ENCODE results near the gene FOSL2.

Gene FOSL2

GRCh38 chr2:28407976-28408690, 15.5 kb downstream of the FOSL2 start:
- Histone ChIP-seq H3K4me1 (ENCODE audit: control insufficient read depth, low read depth, low read length) (no peaks in the 10 kb centered on the region), H3K18ac (ENCODE audit: low read length) (no peak overlapping the region), H3K4ac (ENCODE audit: low read depth, low read length) (no peak overlapping the region), H3K27me3 (ENCODE audit: insufficient read depth, low read length, poor library complexity) (no peaks in the 10 kb centered on the region), H2BK120ac (ENCODE audit: low read depth, low read length) (no peak overlapping the region), H4K5ac (ENCODE audit: low read length) (no peak overlapping the region), H3K79me2 (ENCODE audit: control insufficient read depth, insufficient read depth, low read length) (no peaks in the 10 kb centered on the region), H2AK5ac (ENCODE audit: low read length) (no peak overlapping the region), H4K8ac (ENCODE audit: low read depth, low read length) (no peak overlapping the region), H3K56ac (ENCODE audit: low read length) (no peak overlapping the region), H3K27ac (ENCODE audit: low read depth, low read length) (no peak overlapping the region), H3K79me1 (ENCODE audit: low read length) (no peaks in the 10 kb centered on the region), H3K9ac (ENCODE audit: low read length) (no peak overlapping the region), H3K23ac (ENCODE audit: low read length) (no peak overlapping the region), H3K4me3 (ENCODE audit: low read length) (no peak overlapping the region), H2BK15ac (replicated peaks; ENCODE audit: low read depth) (no peak overlapping the region), H3K36me3 (ENCODE audit: control insufficient read depth, insufficient read depth, low read length) (no peaks in the 10 kb centered on the region), H2BK5ac (ENCODE audit: low read length) (no peak overlapping the region), H3K4me2 (ENCODE audit: low read length) (no peak overlapping the region)
- no CpG with 5 or more reads among the region's 5 CpGs for WGBS (ENCODE audit: extremely low coverage, insufficient coverage, low lambda C conversion rate)
- DNase-seq, result no peak

- H2BK15ac ChIP-seq (replicated peaks; ENCODE audit: low read depth), result no peak overlapping the region
- H3K4me3 ChIP-seq (ENCODE audit: low read length), result no peak overlapping the region
- no peak overlapping the region for H3K27ac ChIP-seq (ENCODE audit: low read depth, low read length)
- no peaks in the 10 kb centered on the region for H3K79me2 ChIP-seq (ENCODE audit: control insufficient read depth, insufficient read depth, low read length)
- H3K18ac ChIP-seq (ENCODE audit: low read length), result no peak overlapping the region
- no peak overlapping the region for H3K23ac ChIP-seq (ENCODE audit: low read length)
- H3K9ac ChIP-seq (ENCODE audit: low read length), result no peak overlapping the region
- no CpG with 5 or more reads among the region's 26 CpGs for WGBS (ENCODE audit: extremely low coverage, insufficient coverage, low lambda C conversion rate)
- DNase-seq, result no peak
- H2AK5ac ChIP-seq (ENCODE audit: low read length), result no peak overlapping the region
- H3K56ac ChIP-seq (ENCODE audit: low read length), result no peak overlapping the region
- H2BK120ac ChIP-seq (ENCODE audit: low read depth, low read length), result no peak overlapping the region
- no peak overlapping the region for H3K4me2 ChIP-seq (ENCODE audit: low read length)
- no peak overlapping the region for H4K5ac ChIP-seq (ENCODE audit: low read length)
- no peak overlapping the region for H4K8ac ChIP-seq (ENCODE audit: low read depth, low read length)
- H2BK5ac ChIP-seq (ENCODE audit: low read length), result no peak overlapping the region
- H3K4me1 ChIP-seq (ENCODE audit: control insufficient read depth, low read depth, low read length), result no peaks in the 10 kb centered on the region
- no peaks in the 10 kb centered on the region for H3K79me1 ChIP-seq (ENCODE audit: low read length)
- H3K36me3 ChIP-seq (ENCODE audit: control insufficient read depth, insufficient read depth, low read length), result no peaks in the 10 kb centered on the region
- H3K4ac ChIP-seq (ENCODE audit: low read depth, low read length), result no peak overlapping the region
- no peaks in the 10 kb centered on the region for H3K27me3 ChIP-seq (ENCODE audit: insufficient read depth, low read length, poor library complexity)
Observed at GRCh38 chr2:28408764-28409599, 16.3 kb downstream of the FOSL2 start.

DNA sequence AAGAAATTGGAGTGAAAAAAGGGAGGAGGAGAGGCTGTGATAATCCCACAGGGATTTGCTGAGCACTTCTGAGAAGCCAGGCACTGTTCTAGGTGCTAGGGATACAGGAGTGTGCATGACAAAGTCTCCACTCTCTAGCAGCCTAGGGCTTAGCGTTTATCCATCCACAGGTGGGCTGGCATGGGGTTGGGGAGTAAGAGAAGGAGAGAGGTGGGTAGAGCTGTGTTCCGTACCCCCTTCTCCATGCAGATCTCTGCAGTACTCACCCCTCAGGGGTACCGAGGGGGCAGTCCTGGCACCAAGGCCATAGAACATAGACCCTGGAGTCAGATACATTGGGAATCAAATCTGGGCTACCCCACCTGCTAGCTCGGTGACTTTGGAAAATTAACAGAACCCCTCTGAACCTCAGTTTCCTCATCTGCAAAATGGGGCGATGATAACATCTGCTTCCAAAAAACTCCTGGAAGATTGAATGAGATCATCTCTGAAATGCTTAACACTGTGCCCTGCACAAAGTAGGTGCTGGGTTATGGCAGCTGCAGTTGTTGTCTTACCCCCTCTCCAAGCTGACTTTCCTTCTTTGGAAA, 18.6 kb downstream of the FOSL2 start:
- WGBS (ENCODE audit: extremely low coverage, insufficient coverage, low lambda C conversion rate), result no CpG with 5 or more reads among the region's 5 CpGs
- H3K9ac ChIP-seq (ENCODE audit: low read length), result no peak overlapping the region

GRCh38 chr2:28411956-28412609, 19.4 kb downstream of the FOSL2 start:
- Histone ChIP-seq H3K27ac (ENCODE audit: low read depth, low read length) (no peak overlapping the region), H3K4me2 (ENCODE audit: low read length) (no peak overlapping the region), H3K4me3 (ENCODE audit: low read length) (no peak overlapping the region), H3K4ac (ENCODE audit: low read depth, low read length) (no peak overlapping the region), H3K4me1 (ENCODE audit: control insufficient read depth, low read depth, low read length) (no peaks in the 10 kb centered on the region), H3K36me3 (ENCODE audit: control insufficient read depth, insufficient read depth, low read length) (no peaks in the 10 kb centered on the region), H3K23ac (ENCODE audit: low read length) (no peak overlapping the region), H4K5ac (ENCODE audit: low read length) (no peak overlapping the region), H2BK15ac (replicated peaks; ENCODE audit: low read depth) (no peak overlapping the region), H3K79me2 (ENCODE audit: control insufficient read depth, insufficient read depth, low read length) (no peaks in the 10 kb centered on the region), H2BK5ac (ENCODE audit: low read length) (no peak overlapping the region), H3K56ac (ENCODE audit: low read length) (no peak overlapping the region), H3K27me3 (ENCODE audit: insufficient read depth, low read length, poor library complexity) (no peaks in the 10 kb centered on the region), H3K18ac (ENCODE audit: low read length) (no peak overlapping the region), H2BK120ac (ENCODE audit: low read depth, low read length) (no peak overlapping the region), H2AK5ac (ENCODE audit: low read length) (no peak overlapping the region), H3K79me1 (ENCODE audit: low read length) (no peaks in the 10 kb centered on the region), H4K8ac (ENCODE audit: low read depth, low read length) (no peak overlapping the region), H3K9ac (ENCODE audit: low read length) (no peak overlapping the region)
- DNase-seq, result no peak
- no CpG with 5 or more reads among the region's 27 CpGs for WGBS (ENCODE audit: extremely low coverage, insufficient coverage, low lambda C conversion rate)

More for the DNA sequence above, 18.6 kb downstream of the FOSL2 start:
- Histone ChIP-seq H3K4ac (ENCODE audit: low read depth, low read length) (no peak overlapping the region), H3K4me1 (ENCODE audit: control insufficient read depth, low read depth, low read length) (no peaks in the 10 kb centered on the region), H2BK15ac (replicated peaks; ENCODE audit: low read depth) (no peak overlapping the region), H3K23ac (ENCODE audit: low read length) (no peak overlapping the region), H4K8ac (ENCODE audit: low read depth, low read length) (no peak overlapping the region), H2AK5ac (ENCODE audit: low read length) (no peak overlapping the region), H3K27me3 (ENCODE audit: insufficient read depth, low read length, poor library complexity) (no peaks in the 10 kb centered on the region), H3K79me2 (ENCODE audit: control insufficient read depth, insufficient read depth, low read length) (no peaks in the 10 kb centered on the region), H3K4me3 (ENCODE audit: low read length) (no peak overlapping the region), H3K27ac (ENCODE audit: low read depth, low read length) (no peak overlapping the region), H3K56ac (ENCODE audit: low read length) (no peak overlapping the region), H3K4me2 (ENCODE audit: low read length) (no peak overlapping the region), H2BK120ac (ENCODE audit: low read depth, low read length) (no peak overlapping the region), H4K5ac (ENCODE audit: low read length) (no peak overlapping the region), H3K79me1 (ENCODE audit: low read length) (no peaks in the 10 kb centered on the region), H2BK5ac (ENCODE audit: low read length) (no peak overlapping the region), H3K18ac (ENCODE audit: low read length) (no peak overlapping the region), H3K36me3 (ENCODE audit: control insufficient read depth, insufficient read depth, low read length) (no peaks in the 10 kb centered on the region)
- no peak for DNase-seq

GRCh38 chr2:28412625-28413151, 20.0 kb downstream of the FOSL2 start:
- H4K5ac ChIP-seq (ENCODE audit: low read length), result no peak overlapping the region
- H3K4me1 ChIP-seq (ENCODE audit: control insufficient read depth, low read depth, low read length), result no peaks in the 10 kb centered on the region
- H2BK5ac ChIP-seq (ENCODE audit: low read length), result no peak overlapping the region
- H3K4me2 ChIP-seq (ENCODE audit: low read length), result no peak overlapping the region
- H3K18ac ChIP-seq (ENCODE audit: low read length), result no peak overlapping the region
- H3K79me1 ChIP-seq (ENCODE audit: low read length), result no peaks in the 10 kb centered on the region
- no peak overlapping the region for H2AK5ac ChIP-seq (ENCODE audit: low read length)
- H3K56ac ChIP-seq (ENCODE audit: low read length), result no peak overlapping the region
- H3K4me3 ChIP-seq (ENCODE audit: low read length), result no peak overlapping the region
- no peak overlapping the region for H2BK15ac ChIP-seq (replicated peaks; ENCODE audit: low read depth)
- DNase-seq, result no peak
- H3K9ac ChIP-seq (ENCODE audit: low read length), result no peak overlapping the region
- H3K27ac ChIP-seq (ENCODE audit: low read depth, low read length), result no peak overlapping the region
- H3K4ac ChIP-seq (ENCODE audit: low read depth, low read length), result no peak overlapping the region
- no CpG with 5 or more reads among the region's 6 CpGs for WGBS (ENCODE audit: extremely low coverage, insufficient coverage, low lambda C conversion rate)
- H4K8ac ChIP-seq (ENCODE audit: low read depth, low read length), result no peak overlapping the region
- no peaks in the 10 kb centered on the region for H3K27me3 ChIP-seq (ENCODE audit: insufficient read depth, low read length, poor library complexity)
- no peaks in the 10 kb centered on the region for H3K36me3 ChIP-seq (ENCODE audit: control insufficient read depth, insufficient read depth, low read length)
- H3K79me2 ChIP-seq (ENCODE audit: control insufficient read depth, insufficient read depth, low read length), result no peaks in the 10 kb centered on the region
- no peak overlapping the region for H2BK120ac ChIP-seq (ENCODE audit: low read depth, low read length)
- no peak overlapping the region for H3K23ac ChIP-seq (ENCODE audit: low read length)
